GM19455 (cell line): ENCODE results near the gene SH2D5.
"Not testable (repeated sequence)": the region's sequence is repeated elsewhere in the genome, so short reads cannot be mapped to it uniquely, and the experiment has no call there.

Experiments
- ATAC-seq: cut with Tn5 transposase; IDR thresholded peaks from one replicate; pipeline ENCODE4 v1.9.1; 2021; ENCODE audit not compliant: unreplicated experiment

Gene SH2D5

GRCh38 chr1:20728371-20729154 is 3.9 kb downstream of the SH2D5 start:
- no peak for ATAC-seq

- no peak for ATAC-seq
Observed at GRCh38 chr1:20727746-20728316, 4.7 kb downstream of the SH2D5 start.

- no peak for ATAC-seq
Observed at GRCh38 chr1:20726932-20727745, 5.4 kb downstream of the SH2D5 start.

DNA sequence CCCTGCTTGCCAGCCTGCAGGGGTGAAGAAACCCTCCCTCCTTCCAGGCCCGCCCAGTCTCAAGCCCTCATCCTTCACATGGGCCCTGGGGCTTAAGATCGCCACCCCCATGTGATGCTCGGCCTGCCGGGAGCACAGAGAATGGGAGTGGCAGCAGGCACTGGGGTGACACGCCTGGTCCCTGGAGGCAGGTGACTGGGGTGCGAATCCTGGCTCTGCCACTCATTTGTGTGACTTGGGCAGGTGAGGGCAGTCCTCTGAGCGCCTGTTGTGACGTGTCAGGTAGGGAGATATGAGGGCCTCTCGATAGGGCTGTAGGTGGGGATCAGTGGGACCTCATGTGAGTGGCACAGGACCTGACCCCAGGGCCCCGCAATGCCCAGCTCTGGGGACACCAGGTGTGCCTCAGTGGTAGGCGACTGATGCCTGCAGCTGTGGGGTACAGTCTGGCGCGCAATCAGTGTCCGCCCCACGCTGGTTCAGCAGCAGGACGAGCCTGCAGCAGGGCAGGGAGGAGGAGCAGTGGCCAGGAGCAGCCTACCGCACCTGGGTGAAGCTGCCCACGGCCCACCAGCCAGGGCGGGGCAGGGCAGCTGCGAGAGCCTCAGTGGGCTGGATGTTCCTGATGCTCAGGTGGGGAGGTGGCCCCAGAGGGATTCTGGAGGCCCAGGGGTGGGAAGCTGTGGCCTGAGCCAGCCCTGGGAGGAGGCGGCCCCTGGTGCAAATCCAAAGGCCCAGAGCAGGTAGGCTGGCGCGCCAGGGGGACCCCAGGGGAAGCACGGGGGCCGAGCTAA is 6.2 kb downstream of the SH2D5 start:
- ATAC-seq = no peak

- no peak for ATAC-seq
Observed at GRCh38 chr1:20725189-20726117, 7.0 kb downstream of the SH2D5 start.

DNA sequence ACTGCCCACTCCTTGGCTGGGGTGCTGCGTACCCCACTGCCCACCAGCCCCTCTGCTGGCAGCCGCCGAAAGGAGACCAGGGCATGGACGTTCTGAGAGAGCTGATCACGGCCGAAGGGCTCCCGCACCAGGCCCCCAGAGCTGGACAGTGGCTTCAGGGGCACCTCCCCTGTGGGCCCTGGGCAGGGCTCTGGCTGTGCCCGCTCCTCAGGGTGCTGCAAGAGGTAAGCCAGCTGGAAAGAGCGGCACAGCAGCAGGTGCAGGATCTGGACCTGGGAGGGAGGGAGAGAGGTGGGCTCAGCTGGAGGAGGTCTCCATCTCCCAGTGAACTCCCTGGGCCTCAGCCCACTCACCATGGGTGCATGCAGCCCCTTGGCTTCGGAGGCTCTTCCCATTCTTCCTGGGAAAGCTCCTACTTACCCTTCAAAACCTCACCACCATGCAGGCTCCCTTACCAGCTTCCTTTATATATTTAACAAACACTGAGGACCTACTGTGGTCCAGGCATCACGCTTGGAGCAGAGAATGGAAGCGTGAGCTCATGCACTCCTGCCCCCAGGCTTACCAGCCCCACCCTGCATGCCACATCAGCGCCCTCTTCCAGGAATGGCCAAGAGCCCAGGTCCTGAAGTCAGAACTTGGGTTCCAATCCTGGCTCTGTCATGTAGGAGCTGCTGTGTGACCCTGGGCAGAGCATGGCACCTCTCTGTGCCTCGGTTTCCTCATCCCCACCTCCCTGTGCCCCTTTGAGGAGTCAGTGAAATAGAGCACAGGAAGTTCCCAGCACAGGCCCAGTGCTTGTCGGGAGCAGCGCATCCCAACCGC is 7.9 kb downstream of the SH2D5 start:
- ATAC-seq = no peak

GRCh38 chr1:20723537-20724363 is 8.8 kb downstream of the SH2D5 start:
- no peak for ATAC-seq

- ATAC-seq = no peak
Observed at GRCh38 chr1:20723159-20723536, 9.4 kb downstream of the SH2D5 start.

DNA sequence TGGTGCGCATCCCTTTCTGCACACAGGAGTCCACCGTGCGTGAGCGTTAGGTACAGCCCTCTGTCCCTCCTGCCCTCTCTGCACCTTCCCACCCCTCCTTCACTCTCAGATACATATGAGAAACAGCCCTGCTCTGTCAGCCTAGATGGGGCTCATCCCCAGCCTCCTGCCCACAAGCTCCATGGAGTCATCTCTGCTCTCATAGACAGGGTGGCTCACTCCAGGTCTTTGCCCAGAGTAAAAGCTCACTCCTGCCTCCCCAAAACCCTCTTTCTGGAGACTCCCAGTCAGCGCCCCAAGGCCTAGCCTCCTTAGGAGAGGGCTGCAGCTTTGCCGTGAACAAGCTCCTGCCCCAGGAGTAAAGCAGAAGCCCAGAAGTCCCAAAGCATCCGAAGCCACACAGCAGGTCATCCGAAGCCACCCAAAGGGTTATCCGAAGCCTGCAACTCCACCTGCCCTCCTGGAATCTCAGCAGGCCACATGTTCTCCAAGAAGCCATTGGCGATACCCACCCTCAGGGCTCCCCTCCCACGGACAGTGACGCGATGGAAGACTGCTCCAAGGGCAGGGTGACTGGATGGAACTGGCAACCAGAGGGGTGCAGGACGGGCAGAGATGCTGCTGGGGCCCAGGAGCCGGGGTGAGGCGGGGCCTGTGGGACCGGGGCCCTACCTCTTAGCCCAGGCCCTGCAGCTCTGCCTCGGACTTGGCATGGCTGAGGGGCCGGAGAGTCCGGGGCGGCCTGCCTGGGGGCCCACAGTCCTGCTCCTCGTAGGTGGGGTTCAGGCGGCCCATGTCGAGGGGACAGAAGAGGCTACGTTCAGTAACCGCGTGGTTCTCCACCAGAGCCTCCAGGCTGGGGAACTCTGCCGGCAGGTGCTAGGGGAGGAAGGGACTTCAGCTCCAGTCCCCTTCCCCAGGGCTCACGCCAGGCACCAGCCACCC is 11.1 kb downstream of the SH2D5 start:
- no peak for ATAC-seq

GRCh38 chr1:20720631-20721091 is 11.8 kb downstream of the SH2D5 start:
- no peak for ATAC-seq

GRCh38 chr1:20719871-20720620 is 12.5 kb downstream of the SH2D5 start:
- ATAC-seq = no peak

DNA sequence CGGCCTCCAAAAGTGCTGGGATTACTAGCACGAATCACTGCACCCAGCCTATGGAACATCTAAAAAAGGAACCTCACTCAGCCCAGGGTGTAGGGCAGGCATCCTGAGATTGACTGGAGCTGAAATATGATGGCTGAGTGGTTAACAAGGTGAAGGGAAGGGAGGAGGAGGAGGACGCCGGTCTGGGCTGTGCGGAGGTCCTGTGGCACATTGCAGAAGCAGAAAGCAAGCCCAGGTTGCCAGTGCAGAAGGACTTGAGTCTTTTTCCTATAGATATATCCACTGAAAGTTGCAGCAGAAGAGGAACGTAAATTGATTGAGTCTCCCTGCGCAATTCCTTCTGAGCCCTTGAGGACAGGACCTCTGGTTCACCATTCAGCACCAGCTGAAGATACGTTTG is 13.2 kb downstream of the SH2D5 start:
- no peak for ATAC-seq

DNA sequence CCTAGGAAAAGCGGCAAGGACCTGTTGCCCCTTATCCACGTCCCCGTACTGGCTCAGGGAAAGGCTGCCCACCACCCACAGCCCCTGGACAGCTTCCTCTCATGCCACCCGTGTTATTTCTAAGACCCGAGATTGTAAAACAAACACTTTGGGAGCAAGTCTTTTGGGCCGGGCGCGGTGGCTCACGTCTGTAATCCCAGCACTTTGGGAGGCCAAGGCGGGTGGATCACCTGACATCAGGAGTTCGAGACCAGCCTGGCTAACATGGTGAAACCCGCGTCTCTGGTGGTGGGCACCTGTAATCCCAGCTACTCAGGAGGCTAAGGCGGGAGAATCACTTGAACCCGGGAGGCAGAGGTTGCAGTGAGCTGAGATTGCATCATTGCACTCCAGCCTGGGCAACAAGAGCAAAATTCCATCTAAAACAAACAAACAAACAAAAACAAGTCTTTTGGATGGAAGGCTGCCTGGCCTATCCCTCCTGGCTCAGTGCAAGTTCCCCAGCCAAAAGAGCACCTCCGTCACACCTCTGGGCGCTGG is 14.1 kb downstream of the SH2D5 start:
- not testable (repeated sequence) for ATAC-seq

DNA sequence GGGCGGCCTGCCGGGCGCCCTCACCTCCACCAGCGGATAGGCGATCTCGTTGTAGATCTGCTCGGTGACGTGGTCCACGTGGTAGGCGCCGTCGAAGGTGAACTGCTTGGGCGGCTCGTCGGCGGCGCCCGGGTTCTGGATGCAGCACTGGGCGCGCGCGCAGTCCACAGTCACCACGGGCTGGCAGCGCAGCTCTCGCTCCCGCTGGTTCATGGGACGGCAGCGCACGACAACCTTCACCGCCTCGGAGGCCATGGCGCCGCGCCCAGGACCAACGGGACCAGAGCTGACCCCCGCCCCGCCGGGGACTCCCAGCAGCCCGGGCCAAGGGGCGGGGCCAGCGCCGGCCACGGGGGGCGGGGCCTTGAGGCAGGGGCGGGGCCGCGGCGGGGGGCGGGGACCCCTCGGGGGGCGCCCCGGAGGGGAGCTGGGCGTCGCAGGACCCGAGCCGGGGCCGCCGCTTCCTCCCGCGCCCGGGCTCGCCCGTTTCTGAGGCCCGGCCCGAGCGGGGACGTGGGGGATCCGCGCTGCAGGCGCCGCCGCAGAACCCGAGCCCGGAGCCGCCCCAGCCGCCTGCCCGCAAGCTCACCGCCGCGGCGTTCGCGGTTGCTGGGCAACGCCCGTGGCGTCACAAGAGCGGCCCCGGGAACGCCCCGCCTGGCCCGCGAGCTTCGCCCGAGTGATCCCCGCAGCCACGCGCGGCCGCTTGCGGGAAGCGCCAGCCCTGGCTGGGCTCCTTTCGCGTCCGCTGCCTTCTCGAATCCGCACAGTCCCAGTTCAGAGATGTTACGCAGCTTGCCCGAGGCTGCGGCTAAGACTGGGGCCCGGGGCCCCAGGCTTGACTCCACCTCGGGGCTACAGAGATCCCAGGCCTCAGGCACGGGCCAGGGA is 14.8 kb downstream of the SH2D5 start, which contains the start of gene KIF17:
Gene KIF17, minus strand, starts transcription at position 556 of the 891 bp plus-strand sequence. Its CDS starts 301 bp downstream, at position 255.
- no peak for ATAC-seq

DNA sequence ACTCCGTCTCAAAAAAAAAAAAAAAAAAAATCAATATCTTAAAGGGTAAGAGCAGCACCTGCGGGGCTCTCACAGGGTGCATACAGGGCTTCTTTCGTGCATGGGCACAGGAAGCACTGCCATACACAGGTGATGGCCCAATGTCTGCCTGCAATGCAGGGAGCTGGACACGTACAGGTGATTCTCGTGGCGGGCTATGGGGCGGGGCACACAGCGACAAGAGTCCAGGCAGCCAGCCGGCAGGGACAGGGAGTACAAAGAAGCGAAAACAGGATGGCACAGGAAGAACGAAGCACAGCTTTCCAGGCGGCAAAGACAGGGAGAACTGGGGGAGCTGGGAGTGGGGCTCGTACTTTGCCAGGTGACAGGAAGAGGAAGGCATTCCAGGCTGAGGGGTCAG is 16.3 kb downstream of the SH2D5 start:
- ATAC-seq = no peak
